IPS-18a (cell line): ENCODE measurements around the gene GARNL3.

Experiments
- H3K27ac ChIP-seq: one replicate; pipeline ENCODE4 v1.5.1; 2013; ENCODE audit warnings: low read length
- H3K27me3 ChIP-seq: one replicate; pipeline ENCODE4 v1.6.1; 2013; ENCODE audit warnings: mild to moderate bottlenecking, low read length; ENCODE audit not compliant: control insufficient read depth, insufficient read depth
- H3K36me3 ChIP-seq: one replicate; pipeline ENCODE4 v1.6.1; 2013; ENCODE audit warnings: low read depth, low read length; ENCODE audit not compliant: control insufficient read depth
- H3K4me1 ChIP-seq: one replicate; pipeline ENCODE4 v1.6.1; 2013; ENCODE audit warnings: low read depth, low read length; ENCODE audit not compliant: control insufficient read depth
- H3K4me3 ChIP-seq: one replicate; pipeline ENCODE4 v1.5.1; 2013; ENCODE audit warnings: low read length
- H3K9ac ChIP-seq: one replicate; pipeline ENCODE4 v1.6.1; 2013; ENCODE audit warnings: mild to moderate bottlenecking, low read length, moderate library complexity
- H3K9me3 ChIP-seq: one replicate; pipeline ENCODE4 v1.6.1; 2013; ENCODE audit warnings: low read depth, low read length; ENCODE audit not compliant: control insufficient read depth

The GARNL3 gene

DNA sequence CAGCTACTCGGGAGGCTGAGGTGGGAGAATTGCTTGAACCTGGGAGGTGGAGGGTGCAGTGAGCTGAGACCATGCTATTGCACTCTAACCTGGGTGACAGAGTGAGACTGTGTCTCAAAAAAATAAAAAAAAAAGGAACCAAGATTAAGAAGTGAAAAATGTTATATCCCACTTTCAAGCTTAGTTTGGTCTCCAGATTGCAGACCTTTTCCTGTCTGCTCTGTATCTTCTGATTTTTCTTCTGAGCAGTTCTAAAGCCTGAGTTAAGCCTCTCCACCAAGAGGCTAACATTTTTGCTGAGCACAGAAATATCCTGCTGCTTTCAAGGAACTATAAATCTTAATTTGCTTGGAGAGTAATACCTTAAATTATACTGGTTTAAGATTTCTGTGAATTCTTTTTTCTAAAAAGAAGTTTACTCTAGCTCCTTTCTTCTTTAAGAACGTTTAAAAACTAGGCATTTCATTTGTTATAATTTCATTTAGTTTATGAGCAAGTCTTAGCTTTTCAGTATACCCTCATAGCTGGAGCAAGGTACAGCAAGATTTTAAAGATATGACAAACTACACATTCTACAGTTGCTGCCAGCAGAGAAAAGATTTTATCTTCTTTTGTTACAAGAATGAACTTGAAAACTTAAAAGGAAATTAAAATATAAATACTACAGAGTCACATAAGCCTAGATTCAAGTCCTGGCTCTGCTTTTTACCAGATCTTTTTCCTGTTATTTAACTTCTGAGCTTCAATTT, 55.0 kb downstream of the GARNL3 start:
- Histone ChIP-seq H3K9ac (no peak overlapping the region), H3K27ac (no peak overlapping the region), H3K36me3 (peaks cover 4% of the 10 kb centered on the region), H3K9me3 (no peaks in the 10 kb centered on the region), H3K4me1 (no peaks in the 10 kb centered on the region), H3K27me3 (no peaks in the 10 kb centered on the region), H3K4me3 (no peak overlapping the region)

DNA sequence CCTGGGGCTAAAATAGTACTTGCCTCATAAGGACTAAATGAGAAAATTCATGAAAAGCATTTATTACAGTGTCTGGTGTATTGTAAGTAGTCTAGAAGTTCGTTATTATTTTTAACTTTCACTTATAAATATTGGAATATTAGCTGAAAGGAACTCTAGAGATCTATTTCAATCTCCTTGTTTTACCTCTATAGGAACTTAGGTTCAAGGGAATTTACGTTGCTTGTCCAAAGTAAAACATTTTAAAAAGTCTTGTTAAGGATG, 55.5 kb downstream of the GARNL3 start:
- H3K9ac ChIP-seq = no peak overlapping the region
- no peaks in the 10 kb centered on the region for H3K4me1 ChIP-seq
- no peaks in the 10 kb centered on the region for H3K27me3 ChIP-seq
- H3K9me3 ChIP-seq = no peaks in the 10 kb centered on the region
- peaks cover 4% of the 10 kb centered on the region for H3K36me3 ChIP-seq
- no peak overlapping the region for H3K27ac ChIP-seq
- H3K4me3 ChIP-seq = no peak overlapping the region

DNA sequence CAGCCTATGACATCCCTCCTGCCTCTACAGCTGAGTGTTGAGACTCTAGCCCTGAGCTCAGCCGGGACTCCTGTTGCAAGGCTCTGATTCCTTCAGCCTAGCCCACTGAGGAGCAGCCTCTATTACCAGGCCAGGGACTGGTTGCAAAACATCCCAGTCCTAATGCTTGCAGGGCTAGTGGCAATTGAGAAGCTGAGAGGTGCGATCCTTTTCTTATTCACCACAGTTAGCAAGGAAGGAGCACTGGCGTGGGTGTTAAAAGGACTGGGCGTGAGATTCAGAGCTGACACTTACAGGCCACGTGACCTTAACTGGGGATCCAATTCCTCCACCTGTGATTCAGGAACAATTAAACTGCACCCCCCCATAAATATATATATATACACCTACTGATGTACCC, 58.8 kb downstream of the GARNL3 start:
- H3K27me3 ChIP-seq = no peaks in the 10 kb centered on the region
- H3K27ac ChIP-seq = no peak overlapping the region
- H3K36me3 ChIP-seq = peaks cover 4% of the 10 kb centered on the region
- no peak overlapping the region for H3K9ac ChIP-seq
- H3K4me3 ChIP-seq = no peak overlapping the region
- no peaks in the 10 kb centered on the region for H3K9me3 ChIP-seq
- no peaks in the 10 kb centered on the region for H3K4me1 ChIP-seq

DNA sequence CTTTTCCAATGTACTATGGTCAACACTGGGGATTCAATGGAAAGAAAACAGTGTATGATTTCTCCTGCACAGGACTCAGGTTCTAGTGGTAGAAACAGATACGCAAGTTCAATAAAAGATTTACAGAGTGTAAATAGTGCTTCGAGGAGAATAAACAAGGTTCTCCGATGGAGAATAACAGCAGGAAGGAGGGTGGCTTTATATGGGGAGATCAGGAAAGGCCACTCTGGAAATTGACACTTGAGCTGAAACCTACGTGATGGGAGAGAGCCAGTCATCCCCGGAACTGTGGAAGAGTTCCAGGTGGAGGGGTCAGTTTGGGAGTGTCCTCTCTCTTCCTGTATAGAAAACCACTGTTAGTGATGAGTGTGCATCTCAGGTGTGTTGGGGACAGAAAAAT, 65.9 kb downstream of the GARNL3 start:
- H3K27me3 ChIP-seq = no peaks in the 10 kb centered on the region
- H3K27ac ChIP-seq = no peak overlapping the region
- H3K9ac ChIP-seq = no peak overlapping the region
- no peak overlapping the region for H3K4me3 ChIP-seq
- no peaks in the 10 kb centered on the region for H3K4me1 ChIP-seq
- no peaks in the 10 kb centered on the region for H3K36me3 ChIP-seq
- H3K9me3 ChIP-seq = no peaks in the 10 kb centered on the region

DNA sequence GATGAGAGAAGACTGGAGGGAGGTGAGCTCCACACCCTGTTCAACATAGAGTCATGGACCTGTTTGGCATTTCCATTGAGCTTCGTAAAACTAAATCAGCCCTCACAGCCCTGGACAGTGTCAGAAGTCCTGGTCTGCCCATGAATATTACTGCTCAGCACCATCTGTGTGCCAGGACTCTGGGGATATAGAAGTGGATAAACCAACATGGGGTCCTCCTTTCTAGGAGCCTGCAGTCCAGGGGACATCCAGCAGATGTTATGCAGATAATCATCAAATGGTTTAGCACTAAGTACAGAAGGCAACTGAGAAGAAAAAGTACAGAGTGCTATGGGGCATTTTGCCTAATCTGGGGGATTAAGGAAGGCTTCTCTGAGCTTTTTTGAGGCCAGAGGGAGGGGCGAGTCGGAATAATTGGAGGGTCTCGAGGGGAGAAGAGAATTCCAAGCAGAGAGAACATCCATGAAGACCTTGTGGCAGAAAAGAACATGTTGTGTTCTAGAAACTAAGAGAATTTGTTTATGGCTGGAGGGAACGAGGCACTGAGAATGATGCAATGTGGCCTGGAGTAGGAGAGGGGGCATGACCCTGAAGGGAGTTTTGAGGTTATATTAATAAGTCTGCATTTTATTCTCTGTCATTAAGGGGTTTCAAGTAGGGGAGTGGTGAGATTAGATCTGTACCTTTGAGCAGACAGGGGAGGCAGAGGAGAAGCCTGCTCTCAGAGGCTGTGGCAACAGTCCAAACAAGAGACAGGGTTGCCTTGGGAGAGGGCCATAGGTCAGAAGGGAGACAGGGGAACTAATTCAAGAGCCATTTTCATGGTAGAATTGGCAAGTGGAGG, 68.9 kb downstream of the GARNL3 start:
- no peak overlapping the region for H3K9ac ChIP-seq
- H3K27ac ChIP-seq = no peak overlapping the region
- no peaks in the 10 kb centered on the region for H3K27me3 ChIP-seq
- no peaks in the 10 kb centered on the region for H3K4me1 ChIP-seq
- H3K4me3 ChIP-seq = no peak overlapping the region
- H3K9me3 ChIP-seq = no peaks in the 10 kb centered on the region
- H3K36me3 ChIP-seq = no peaks in the 10 kb centered on the region

DNA sequence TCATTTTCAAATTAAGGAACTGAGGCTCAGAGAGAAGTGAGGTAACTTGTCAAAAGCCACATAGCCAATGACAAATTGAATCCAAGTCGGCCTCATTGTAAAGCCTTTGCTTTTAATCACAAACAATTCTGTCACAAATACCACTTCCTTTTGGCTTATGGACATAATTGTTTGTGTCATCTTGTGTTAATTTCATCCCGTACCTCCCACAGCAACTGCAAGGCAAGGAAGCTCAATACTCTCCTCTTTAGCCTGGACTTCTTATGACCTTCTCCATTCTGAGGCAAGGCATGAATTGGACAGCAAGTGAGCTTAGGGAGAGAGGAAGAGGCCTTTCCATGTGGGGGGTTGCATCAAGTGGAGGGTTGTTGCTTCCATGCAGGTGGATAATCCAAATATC, 70.2 kb downstream of the GARNL3 start:
- no peaks in the 10 kb centered on the region for H3K9me3 ChIP-seq
- H3K4me3 ChIP-seq = no peak overlapping the region
- H3K9ac ChIP-seq = no peak overlapping the region
- H3K27me3 ChIP-seq = no peaks in the 10 kb centered on the region
- peaks cover 3% of the 10 kb centered on the region for H3K36me3 ChIP-seq
- no peak overlapping the region for H3K27ac ChIP-seq
- H3K4me1 ChIP-seq = no peaks in the 10 kb centered on the region

DNA sequence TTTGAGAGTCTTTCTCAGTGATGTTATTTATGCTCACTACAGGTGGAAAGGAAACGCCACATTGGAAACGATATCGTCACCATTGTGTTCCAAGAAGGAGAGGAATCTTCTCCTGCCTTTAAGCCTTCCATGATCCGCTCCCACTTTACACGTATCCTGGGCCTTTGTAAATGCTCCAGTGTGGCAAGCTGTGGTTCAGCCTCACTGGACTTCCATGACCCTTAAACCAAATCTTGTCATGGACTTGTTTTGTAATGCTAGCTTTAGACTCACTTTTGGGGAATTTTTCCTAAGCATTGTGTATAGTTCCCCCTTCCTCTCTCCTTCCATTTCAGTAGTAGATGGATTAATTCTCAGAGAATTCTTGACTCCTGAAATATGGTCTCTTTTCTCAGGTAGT, 71.5 kb downstream of the GARNL3 start:
- Histone ChIP-seq H3K9me3 (no peaks in the 10 kb centered on the region), H3K27me3 (no peaks in the 10 kb centered on the region), H3K36me3 (peaks cover 5% of the 10 kb centered on the region), H3K4me3 (no peak overlapping the region), H3K9ac (no peak overlapping the region), H3K27ac (no peak overlapping the region), H3K4me1 (no peaks in the 10 kb centered on the region)

DNA sequence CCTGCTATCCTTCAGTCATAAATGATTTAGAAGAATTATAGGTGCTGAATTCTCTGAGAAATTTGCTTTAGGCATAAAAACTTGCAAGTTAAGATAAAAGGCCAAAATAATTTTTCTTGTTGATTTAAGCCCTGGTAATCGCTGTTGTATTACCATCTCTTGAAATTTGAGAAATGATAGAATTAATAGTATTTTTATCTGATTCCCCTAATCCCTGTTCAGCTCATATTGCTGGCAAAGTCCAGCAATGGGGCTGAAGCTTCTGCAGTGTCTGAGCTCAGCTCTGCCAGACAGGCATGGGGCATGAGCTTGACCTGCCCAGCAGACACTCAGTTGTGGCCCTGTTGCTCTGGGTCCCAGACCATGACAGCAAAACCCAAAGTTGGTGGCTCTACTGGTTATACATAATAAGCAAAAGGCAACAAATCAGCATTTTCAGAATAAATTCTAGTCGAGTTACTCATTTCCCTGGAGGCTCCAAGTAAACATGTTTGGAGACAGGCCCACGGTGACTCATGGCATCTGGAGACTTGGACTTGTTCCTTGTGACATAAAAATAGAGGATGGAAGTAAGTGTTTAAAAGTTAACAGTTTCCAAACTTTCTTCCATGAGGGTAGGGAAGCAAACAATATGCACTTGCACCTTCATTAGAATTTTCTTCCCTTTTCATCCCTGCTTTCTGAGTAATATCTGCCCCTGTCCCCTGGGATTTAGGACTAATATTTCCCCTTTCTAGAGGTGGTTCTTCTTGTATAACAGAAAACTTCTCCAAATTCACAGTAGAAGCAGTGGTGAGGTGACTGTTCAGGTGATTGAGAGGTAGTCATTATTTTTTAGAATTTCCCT, 72.2 kb downstream of the GARNL3 start:
- no peak overlapping the region for H3K9ac ChIP-seq
- H3K27ac ChIP-seq = no peak overlapping the region
- H3K27me3 ChIP-seq = no peaks in the 10 kb centered on the region
- no peak overlapping the region for H3K4me3 ChIP-seq
- no peaks in the 10 kb centered on the region for H3K9me3 ChIP-seq
- H3K36me3 ChIP-seq = peaks cover 5% of the 10 kb centered on the region
- no peaks in the 10 kb centered on the region for H3K4me1 ChIP-seq

DNA sequence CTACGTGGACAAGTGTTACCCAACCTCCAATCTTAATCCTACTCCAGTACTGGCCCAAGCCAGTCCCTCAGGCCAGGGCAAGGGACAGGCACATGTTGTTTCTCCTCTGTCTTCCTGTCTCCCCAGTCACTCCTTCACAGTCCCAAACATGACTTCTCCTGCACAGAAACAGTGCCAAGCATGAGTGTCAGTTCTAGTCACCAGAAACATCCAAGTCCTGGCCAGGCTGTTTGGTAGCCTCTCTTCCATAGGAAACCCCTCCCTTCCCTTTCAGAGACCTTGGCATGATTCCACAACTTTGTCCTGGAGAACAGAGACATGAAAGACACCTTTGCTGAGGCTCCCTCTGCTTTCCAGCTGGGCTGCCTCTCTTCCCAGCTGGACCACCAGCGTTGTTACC, 76.1 kb downstream of the GARNL3 start:
- no peak overlapping the region for H3K27ac ChIP-seq
- no peaks in the 10 kb centered on the region for H3K27me3 ChIP-seq

DNA sequence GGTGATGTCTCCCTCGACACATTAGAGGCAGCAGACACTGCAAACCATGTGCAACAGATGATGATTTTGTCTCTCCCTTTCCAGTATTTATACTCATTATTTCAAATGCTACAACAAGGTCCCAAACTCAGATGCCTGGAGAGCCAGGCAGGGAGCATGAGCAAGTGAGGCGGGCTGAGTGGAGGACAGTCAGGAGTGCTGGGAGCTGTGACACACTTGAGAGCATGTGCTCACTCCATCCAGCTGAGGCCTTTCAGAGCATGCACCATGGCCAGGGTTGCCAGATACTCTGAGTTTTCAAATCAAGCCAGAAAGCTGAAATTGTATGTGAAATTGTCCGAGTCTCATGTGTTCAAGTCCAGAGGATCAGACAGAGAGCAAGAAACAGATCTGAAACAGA, 76.6 kb downstream of the GARNL3 start:
- Histone ChIP-seq H3K36me3 (peaks cover 13% of the 10 kb centered on the region), H3K9ac (no peak overlapping the region), H3K27me3 (no peaks in the 10 kb centered on the region), H3K4me3 (no peak overlapping the region), H3K4me1 (no peaks in the 10 kb centered on the region), H3K27ac (no peak overlapping the region), H3K9me3 (no peaks in the 10 kb centered on the region)

More for the DNA sequence above, 76.1 kb downstream of the GARNL3 start:
- no peak overlapping the region for H3K9ac ChIP-seq
- no peaks in the 10 kb centered on the region for H3K4me1 ChIP-seq
- no peak overlapping the region for H3K4me3 ChIP-seq
- peaks cover 13% of the 10 kb centered on the region for H3K36me3 ChIP-seq
- H3K9me3 ChIP-seq = no peaks in the 10 kb centered on the region

DNA sequence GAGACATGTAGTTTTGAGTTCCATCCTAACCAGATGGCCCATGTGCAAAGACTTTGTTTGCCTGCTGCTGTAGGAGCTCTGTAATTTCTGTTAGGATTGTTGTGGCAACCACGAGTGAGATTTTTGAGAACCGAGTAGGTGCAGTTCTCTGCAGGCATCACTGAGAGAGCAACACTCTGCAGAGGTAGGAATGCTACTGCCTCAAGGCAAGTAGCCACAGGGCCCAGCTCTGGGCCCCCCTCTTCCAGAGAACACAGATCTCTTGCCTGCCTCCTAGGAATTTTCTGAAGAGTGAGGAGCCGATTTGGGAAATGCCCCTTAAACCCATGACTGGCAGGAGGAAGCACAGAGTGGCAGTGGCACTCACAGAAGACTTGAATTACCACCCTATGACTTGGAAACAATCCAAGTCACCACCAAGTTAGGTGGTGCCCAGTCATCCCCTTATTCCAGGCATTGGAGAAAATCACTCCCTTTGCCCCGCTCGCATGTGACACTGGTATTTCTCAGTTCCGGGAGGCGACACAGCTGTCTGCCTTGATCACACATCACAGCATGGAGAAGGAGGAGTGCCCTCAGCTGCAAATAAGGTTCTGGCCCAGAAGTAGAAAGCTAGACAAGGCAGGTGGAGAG, 79.9 kb downstream of the GARNL3 start:
- Histone ChIP-seq H3K36me3 (peaks cover 13% of the 10 kb centered on the region), H3K27ac (no peak overlapping the region), H3K9ac (no peak overlapping the region), H3K9me3 (no peaks in the 10 kb centered on the region), H3K27me3 (no peaks in the 10 kb centered on the region), H3K4me3 (no peak overlapping the region), H3K4me1 (peaks cover 5% of the 10 kb centered on the region)
